ENCODE results near the gene OR10X1. TPM values are rescaled to one million over a fixed set of nuclear protein-coding genes. Genes with fewer than 3 reads are reported as not detected.

The OR10X1 gene
- total RNA-seq, 4 donors from 2014 or later = not detected

DNA sequence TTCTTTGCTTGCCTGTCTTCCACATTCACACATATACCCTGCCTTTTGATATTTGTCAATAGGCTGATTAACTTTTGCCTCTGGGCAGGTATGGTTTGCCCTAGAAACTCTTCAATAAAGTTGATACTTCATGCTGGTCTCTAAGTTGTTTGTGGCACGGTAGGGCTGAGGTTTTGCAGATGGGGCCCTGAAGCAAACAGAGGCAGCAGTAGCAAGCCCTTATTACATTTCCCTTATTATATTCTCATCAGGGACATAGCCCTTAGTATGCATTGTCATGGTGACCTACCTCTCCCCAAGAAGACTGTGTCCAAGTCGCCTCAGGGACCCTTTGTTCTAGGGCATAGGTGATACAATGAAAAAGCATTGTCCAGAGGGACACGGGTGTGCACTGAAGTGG lies 9.2 kb downstream of the OR10X1 start, which contains the start of gene OR6P1:
Gene OR6P1 (minus strand): TSS at position 101 of the 400 bp plus-strand sequence. CDS start 6,976 bp downstream, outside the sequence.
- intact Hi-C loops (cut with DNase I) = no loop called here
- Histone ChIP-seq H3K9me3 (no peaks in the 10 kb centered on the region), H3K27ac (no peak within 1 kb of the TSS), H3K27me3 (no peaks in the 10 kb centered on the region), H3K4me3 (replicated peaks in 1 of 3) (no peak within 1 kb of the TSS), H3K36me3 (no peaks in the 10 kb centered on the region), H3K4me1 (no peaks in the 10 kb centered on the region)
- no peak for TF ChIP-seq POLR2A (IDR thresholded peaks at IDR 0.05)
- TF ChIP-seq, protein P1, sequence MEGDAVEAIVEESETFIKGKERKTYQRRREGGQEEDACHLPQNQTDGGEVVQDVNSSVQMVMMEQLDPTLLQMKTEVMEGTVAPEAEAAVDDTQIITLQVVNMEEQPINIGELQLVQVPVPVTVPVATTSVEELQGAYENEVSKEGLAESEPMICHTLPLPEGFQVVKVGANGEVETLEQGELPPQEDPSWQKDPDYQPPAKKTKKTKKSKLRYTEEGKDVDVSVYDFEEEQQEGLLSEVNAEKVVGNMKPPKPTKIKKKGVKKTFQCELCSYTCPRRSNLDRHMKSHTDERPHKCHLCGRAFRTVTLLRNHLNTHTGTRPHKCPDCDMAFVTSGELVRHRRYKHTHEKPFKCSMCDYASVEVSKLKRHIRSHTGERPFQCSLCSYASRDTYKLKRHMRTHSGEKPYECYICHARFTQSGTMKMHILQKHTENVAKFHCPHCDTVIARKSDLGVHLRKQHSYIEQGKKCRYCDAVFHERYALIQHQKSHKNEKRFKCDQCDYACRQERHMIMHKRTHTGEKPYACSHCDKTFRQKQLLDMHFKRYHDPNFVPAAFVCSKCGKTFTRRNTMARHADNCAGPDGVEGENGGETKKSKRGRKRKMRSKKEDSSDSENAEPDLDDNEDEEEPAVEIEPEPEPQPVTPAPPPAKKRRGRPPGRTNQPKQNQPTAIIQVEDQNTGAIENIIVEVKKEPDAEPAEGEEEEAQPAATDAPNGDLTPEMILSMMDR (IDR thresholded peaks at IDR 0.05) = no peak
- 70 to 72% methylated on average over 3 of the region's 3 CpGs for WGBS, 2 donors
- DNase-seq = no peak

DNA sequence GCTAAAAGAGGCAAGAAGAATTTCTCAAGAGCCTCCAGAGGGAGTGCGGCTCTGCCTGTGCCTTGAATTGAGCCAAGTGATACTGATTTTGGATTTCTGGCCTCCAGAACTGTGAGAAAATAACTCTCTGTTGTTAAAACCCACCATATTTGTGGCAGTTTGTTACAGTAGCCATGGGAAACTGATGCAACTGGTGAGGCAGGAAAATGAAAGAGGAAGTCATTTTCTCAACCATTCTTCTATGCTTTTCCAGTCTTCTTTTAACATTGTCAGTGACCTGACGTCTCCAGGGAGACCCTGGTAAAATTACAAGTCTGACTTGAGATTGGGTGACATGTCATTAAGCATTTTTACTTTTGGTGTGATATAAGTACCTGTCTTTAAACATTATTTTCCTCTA lies 15.1 kb downstream of the OR10X1 start:
- TF ChIP-seq, protein P1 (IDR thresholded peaks at IDR 0.05) = no peak
- TF ChIP-seq POLR2A (IDR thresholded peaks at IDR 0.05) = no peak
- Histone ChIP-seq H3K9me3 (no peaks in the 10 kb centered on the region), H3K27ac (no peak overlapping the region), H3K4me1 (no peaks in the 10 kb centered on the region), H3K27me3 (no peaks in the 10 kb centered on the region), H3K4me3 (replicated peaks in 1 of 3) (no peak overlapping the region), H3K36me3 (no peaks in the 10 kb centered on the region)
- intact Hi-C loops (cut with DNase I) = no loop called here
- 57 to 69% methylated on average over 2 of the region's 2 CpGs for WGBS, 2 donors
- DNase-seq = no peak

DNA sequence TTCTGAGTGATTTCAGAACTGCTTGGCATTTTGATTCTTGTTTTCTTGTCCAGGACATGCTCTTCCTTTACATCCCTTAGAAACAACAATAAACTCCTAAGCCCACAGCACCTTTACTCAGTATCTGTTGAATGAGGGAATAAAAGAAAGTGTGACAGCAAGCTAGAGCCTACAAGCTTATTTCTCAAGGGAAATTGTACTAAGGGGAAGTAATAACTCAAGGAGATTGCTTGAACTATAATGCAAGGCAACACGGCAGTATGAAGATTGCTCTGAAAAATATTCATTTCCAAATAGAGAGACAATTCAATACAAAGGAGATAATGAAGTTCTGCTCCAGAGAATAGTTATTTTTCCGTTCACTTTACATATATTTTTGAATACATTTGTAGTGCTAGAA lies 15.8 kb downstream of the OR10X1 start:
- DNase-seq = no peak
- TF ChIP-seq, protein P1 (IDR thresholded peaks at IDR 0.05) = no peak
- no peak for TF ChIP-seq POLR2A (IDR thresholded peaks at IDR 0.05)
- no peak overlapping the region for H3K27ac ChIP-seq
- WGBS, 2 donors = 82 to 87% methylated on average over 2 of the region's 2 CpGs
- no peaks in the 10 kb centered on the region for H3K9me3 ChIP-seq
- intact Hi-C loops (cut with DNase I) = no loop called here
- no peaks in the 10 kb centered on the region for H3K36me3 ChIP-seq
- no peaks in the 10 kb centered on the region for H3K27me3 ChIP-seq
- H3K4me3 ChIP-seq (replicated peaks in 1 of 3) = no peak overlapping the region
- no peaks in the 10 kb centered on the region for H3K4me1 ChIP-seq

DNA sequence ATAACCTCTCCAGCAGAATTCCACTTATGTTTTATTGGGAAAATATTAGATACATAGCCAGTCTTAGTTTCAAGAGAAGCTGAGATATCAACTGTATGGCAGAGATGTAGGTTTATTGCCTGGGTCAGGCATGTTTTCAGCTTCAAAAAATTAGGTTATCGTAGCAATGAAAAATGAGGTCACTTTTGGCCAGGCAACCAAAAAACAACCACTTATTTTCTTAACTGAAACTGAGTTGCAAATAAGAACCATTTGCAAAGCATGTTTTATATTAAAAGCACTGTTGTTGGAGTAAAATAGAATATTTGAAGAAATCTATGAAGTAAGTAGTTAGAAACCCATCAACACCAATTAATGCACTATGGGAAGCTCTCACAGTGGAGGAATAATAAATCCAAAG lies 20.0 kb downstream of the OR10X1 start:
- H3K9me3 ChIP-seq = no peaks in the 10 kb centered on the region
- H3K4me1 ChIP-seq = no peaks in the 10 kb centered on the region
- TF ChIP-seq, protein P1 (IDR thresholded peaks at IDR 0.05) = no peak
- TF ChIP-seq POLR2A (IDR thresholded peaks at IDR 0.05) = no peak
- intact Hi-C loops (cut with DNase I) = no loop called here
- DNase-seq = no peak
- no peaks in the 10 kb centered on the region for H3K36me3 ChIP-seq
- no peak overlapping the region for H3K27ac ChIP-seq
- no peak overlapping the region for H3K4me3 ChIP-seq (replicated peaks in 1 of 3)
- no peaks in the 10 kb centered on the region for H3K27me3 ChIP-seq
- WGBS, 2 donors = 79 to 80% methylated on average over 1 of the region's 1 CpG

DNA sequence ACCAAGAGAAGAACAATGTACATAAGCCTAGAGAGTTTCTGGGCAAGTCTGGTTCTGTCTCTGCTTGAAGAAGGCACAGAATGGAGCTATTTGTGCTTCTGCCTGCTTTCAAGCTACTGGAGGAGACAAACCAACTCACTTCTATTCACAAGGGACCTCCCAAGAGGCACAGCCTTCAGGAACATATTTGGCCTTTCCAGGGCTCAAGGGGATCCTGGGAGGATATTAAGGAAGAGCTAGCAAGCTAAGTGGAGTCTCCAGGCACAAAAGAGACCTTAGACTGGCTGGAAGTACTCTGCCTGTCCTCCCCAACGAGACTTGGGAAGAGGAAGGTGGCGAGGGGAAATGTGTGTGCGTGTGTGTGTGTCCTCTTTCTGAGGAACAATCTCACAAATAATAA lies 25.3 kb downstream of the OR10X1 start, which contains the start of gene OR6Y1:
Gene OR6Y1 (minus strand): TSS at position 54 of the 400 bp plus-strand sequence. CDS start 6,300 bp downstream, outside the sequence.
- H3K4me1 ChIP-seq = no peaks in the 10 kb centered on the region
- no peak for DNase-seq
- no peak within 1 kb of the TSS for H3K27ac ChIP-seq
- no peaks in the 10 kb centered on the region for H3K27me3 ChIP-seq
- no peak for TF ChIP-seq POLR2A (IDR thresholded peaks at IDR 0.05)
- TF ChIP-seq, protein P1 (IDR thresholded peaks at IDR 0.05) = no peak
- H3K9me3 ChIP-seq = no peaks in the 10 kb centered on the region
- intact Hi-C loops (cut with DNase I) = no loop called here
- WGBS, 2 donors = 73 to 86% methylated on average over 3 of the region's 3 CpGs
- H3K4me3 ChIP-seq (replicated peaks in 1 of 3) = no peak within 1 kb of the TSS
- no peaks in the 10 kb centered on the region for H3K36me3 ChIP-seq

Data from thyroid gland (tissue), 4 donors.